Caco-2 (cell line): ENCODE results near the gene BDP1. TPM values are rescaled to one million over a fixed set of nuclear protein-coding genes. Genes with fewer than 3 reads are reported as not detected.

ENCODE experiments used
- BruUV-seq: library from RNA; stranded (reverse); fragments of 400-500 nt; replicated peaks from 2 replicates; lab custom pipeline; 2021; lab: Mats Ljungman, UMichigan
- CTCF ChIA-PET: fragments of 300-600 bp; sonication (Branson Sonifier 250); formaldehyde crosslinking; loops from one replicate; lab custom pipeline; 2022; ENCODE audit warnings: antibody characterized with exemption; lab: Charles Lee
- POLR2A ChIA-PET: fragments of 300-600 bp; sonication (Branson Sonifier 250); formaldehyde crosslinking; loops from one replicate; lab custom pipeline; 2022; ENCODE audit warnings: antibody characterized with exemption; lab: Charles Lee
- DNase-seq, 2 experiments: peaks; one replicate each; pipeline versions ENCODE4 v3.0.0 to v3.0.0-alpha.2; 2020 to 2022
- H3K27me3 ChIP-seq: replicated peaks from 2 replicates; pipeline ENCODE4 v1.6.0; 2011; ENCODE audit warnings: low read length; ENCODE audit not compliant: control insufficient read depth, insufficient read depth
- H3K36me3 ChIP-seq: 2 replicates; pipeline ENCODE4 v1.5.1; 2011; ENCODE audit warnings: low read length; ENCODE audit not compliant: control insufficient read depth, insufficient read depth
- H3K4me1 ChIP-seq: fragments of 250-450 bp; sonication (Bioruptor Pico); 2 replicates; pipeline ENCODE4 v1.5.1; 2020; ENCODE audit warnings: mild to moderate bottlenecking
- H3K4me3 ChIP-seq: 2 replicates; pipeline ENCODE4 v1.5.1; 2011; ENCODE audit warnings: low read depth, mild to moderate bottlenecking, control low read depth, low read length
- H3K9me3 ChIP-seq: fragments of 250-450 bp; sonication (Bioruptor Pico); 2 replicates; pipeline ENCODE4 v1.5.1; 2020; ENCODE audit warnings: mild to moderate bottlenecking, moderate library complexity
- H3K27ac Mint-ChIP-seq: one replicate; pipeline ENCODE4 v1.8.0; 2022; ENCODE audit warnings: mixed read lengths; ENCODE audit not compliant: unreplicated experiment
- H3K27me3 Mint-ChIP-seq: one replicate; pipeline ENCODE4 v1.8.0; 2022; ENCODE audit warnings: mixed read lengths; ENCODE audit not compliant: insufficient read depth, unreplicated experiment
- H3K36me3 Mint-ChIP-seq: one replicate; pipeline ENCODE4 v1.8.0; 2022; ENCODE audit warnings: mild to moderate bottlenecking, mixed read lengths; ENCODE audit not compliant: insufficient read depth, unreplicated experiment
- H3K4me1 Mint-ChIP-seq: one replicate; pipeline ENCODE4 v1.8.0; 2022; ENCODE audit warnings: low read depth, mixed read lengths; ENCODE audit not compliant: unreplicated experiment
- H3K4me3 Mint-ChIP-seq: one replicate; pipeline ENCODE4 v1.8.0; 2022; ENCODE audit warnings: mild to moderate bottlenecking, moderate library complexity, mixed read lengths; ENCODE audit not compliant: unreplicated experiment
- H3K9me3 Mint-ChIP-seq: one replicate; pipeline ENCODE4 v1.8.0; 2022; ENCODE audit warnings: mixed read lengths; ENCODE audit not compliant: unreplicated experiment
- CTCF ChIP-seq, 2 experiments: fragments of 200-600 bp in 1 of 2; IDR thresholded peaks; 1 replicate in 1 of 2; 2 replicates in 1 of 2; pipeline versions ENCODE4 v1.5.1 to v1.8.0; 2011 to 2022; ENCODE audit warnings: antibody characterized with exemption in 1 of 2, control low read depth in 1 of 2, inconsistent platforms in 1 of 2, low read depth in 1 of 2, low read length in 1 of 2, mild to moderate bottlenecking in 1 of 2, moderate library complexity in 1 of 2; ENCODE audit not compliant: insufficient read depth in 1 of 2, severe bottlenecking in 1 of 2, unreplicated experiment in 1 of 2
- intact Hi-C: fragments of 100-400 bp; cut with micrococcal nuclease; formaldehyde crosslinking; loops from one replicate; pipeline ENCODE4 v1.10.0; 2022; ENCODE audit not compliant: unreplicated experiment
- total RNA-seq: library from RNA; stranded (reverse); gene quantifications from 2 replicates; pipeline ENCODE4 v1.2.3, GENCODE V29; 2022

The BDP1 gene
- total RNA-seq, 1 experiment from 2014 or later: 27.5 TPM

- Mint-ChIP-seq H3K36me3 (peaks cover 18% of the 10 kb centered on the region), H3K27ac (peak within 1 kb of the TSS; percentile 99), H3K4me3 (peak within 1 kb of the TSS; percentile 97), H3K4me1 (peaks cover 21% of the 10 kb centered on the region), H3K9me3 (no peaks in the 10 kb centered on the region), H3K27me3 (no peaks in the 10 kb centered on the region)
- Histone ChIP-seq H3K36me3 (no peaks in the 10 kb centered on the region), H3K4me3 (peak within 1 kb of the TSS; percentile 87), H3K27me3 (no peaks in the 10 kb centered on the region), H3K9me3 (no peaks in the 10 kb centered on the region), H3K4me1 (peaks cover 8% of the 10 kb centered on the region)
- peak; percentile 99 for DNase-seq
- POLR2A ChIA-PET: interaction anchor here (0.6 to 1.5 kb wide), 8 partner anchors 10 to 132 kb away, joined by 3 to 9 read pairs (median 4); no protein-coding TSS in a partner anchor
- CTCF ChIA-PET: interaction anchor here (0.8 to 2.3 kb wide), 4 partner anchors 13 to 171 kb away, joined by 3 to 15 read pairs (median 3); no protein-coding TSS in a partner anchor
- TF ChIP-seq CTCF (IDR thresholded peaks at IDR 0.05; ENCODE audit: insufficient read depth in 1 of 2, low read depth in 1 of 2, low read length in 1 of 2, severe bottlenecking in 1 of 2, unreplicated experiment in 1 of 2): no peak
- BruUV-seq: TSS peak; percentile 53
- intact Hi-C loops: loop anchor here (1.0 to 5.0 kb wide), 3 partner anchors 14 to 170 kb away; no protein-coding TSS in a partner anchor
Measured at GRCh38 chr5:71586941-71587765, 131.7 kb downstream of the BDP1 start, which contains the start of gene MCCC2. Gene MCCC2 (plus strand): TSS chr5:71587340. CDS start chr5:71587426, 86 bp downstream.

GRCh38 chr5:71587766-71588532 is 132.5 kb downstream of the BDP1 start:
- POLR2A ChIA-PET: interaction anchor here (0.6 to 1.5 kb wide), 6 partner anchors 9 to 133 kb away, joined by 3 to 9 read pairs (median 4); no protein-coding TSS in a partner anchor

More at GRCh38 chr5:71587766-71588532, 132.5 kb downstream of the BDP1 start:
- Histone ChIP-seq H3K4me3 (peak overlapping the region; percentile 87), H3K36me3 (no peaks in the 10 kb centered on the region), H3K9me3 (no peaks in the 10 kb centered on the region), H3K4me1 (peaks cover 8% of the 10 kb centered on the region), H3K27me3 (no peaks in the 10 kb centered on the region)
- CTCF ChIA-PET: interaction anchor here (0.8 to 2.3 kb wide), 4 partner anchors 13 to 170 kb away, joined by 3 to 15 read pairs (median 3); no protein-coding TSS in a partner anchor
- Mint-ChIP-seq H3K27ac (peak overlapping the region; percentile 99), H3K9me3 (no peaks in the 10 kb centered on the region), H3K36me3 (peaks cover 24% of the 10 kb centered on the region), H3K4me3 (peak overlapping the region; percentile 97), H3K27me3 (no peaks in the 10 kb centered on the region), H3K4me1 (peaks cover 21% of the 10 kb centered on the region)
- no TSS peak for BruUV-seq
- DNase-seq: no peak
- intact Hi-C loops: loop anchor here (1.0 to 5.0 kb wide), 2 partner anchors 13 to 169 kb away; no protein-coding TSS in a partner anchor
- peak in 1 of 2 experiments; percentile 1 for TF ChIP-seq CTCF (IDR thresholded peaks at IDR 0.05; ENCODE audit: insufficient read depth in 1 of 2, low read depth in 1 of 2, low read length in 1 of 2, severe bottlenecking in 1 of 2, unreplicated experiment in 1 of 2)
